GM19463 (cell line): ENCODE results near the gene EEFSEC.
A peak's percentile ranks its signal among the peaks of the same experiment; 100 is the strongest.

Experiments used
- ATAC-seq: cut with Tn5 transposase; IDR thresholded peaks from one replicate; pipeline ENCODE4 v1.9.1; 2021; ENCODE audit warnings: mild to moderate bottlenecking, moderate library complexity; ENCODE audit not compliant: unreplicated experiment

The EEFSEC gene

GRCh38 chr3:128215800-128216495, 62.7 kb downstream of the EEFSEC start:
- no peak for ATAC-seq

GRCh38 chr3:128217702-128218547, 64.6 kb downstream of the EEFSEC start:
- peak; percentile 77 for ATAC-seq

GRCh38 chr3:128218548-128219257, 65.4 kb downstream of the EEFSEC start:
- ATAC-seq: no peak

GRCh38 chr3:128221328-128221727, 68.0 kb downstream of the EEFSEC start:
- no peak for ATAC-seq

- ATAC-seq: no peak
Observed at GRCh38 chr3:128222796-128223385, 69.6 kb downstream of the EEFSEC start.

- ATAC-seq: no peak
Observed at GRCh38 chr3:128226186-128226725, 73.0 kb downstream of the EEFSEC start.

GRCh38 chr3:128226795-128227395, 73.6 kb downstream of the EEFSEC start:
- ATAC-seq: no peak

- no peak for ATAC-seq
Observed at GRCh38 chr3:128227507-128227906, 74.2 kb downstream of the EEFSEC start.

GRCh38 chr3:128228366-128228910, 75.2 kb downstream of the EEFSEC start:
- no peak for ATAC-seq

- no peak for ATAC-seq
Observed at GRCh38 chr3:128229106-128229857, 76.0 kb downstream of the EEFSEC start.

GRCh38 chr3:128231606-128232005, 78.3 kb downstream of the EEFSEC start:
- ATAC-seq: no peak

- no peak for ATAC-seq
Observed at GRCh38 chr3:128232376-128233178, 79.3 kb downstream of the EEFSEC start.

GRCh38 chr3:128235207-128235926, 82.1 kb downstream of the EEFSEC start:
- ATAC-seq: no peak

GRCh38 chr3:128236657-128237056, 83.4 kb downstream of the EEFSEC start:
- ATAC-seq: no peak

- no peak for ATAC-seq
Observed at GRCh38 chr3:128237348-128238183, 84.3 kb downstream of the EEFSEC start.

GRCh38 chr3:128238184-128238489, 84.9 kb downstream of the EEFSEC start:
- no peak for ATAC-seq

GRCh38 chr3:128239304-128239703, 86.0 kb downstream of the EEFSEC start:
- ATAC-seq: no peak
